Body of pancreas (tissue), 4 donors: ENCODE measurements around the gene ETV1. TPM values are rescaled to one million over a fixed set of nuclear protein-coding genes. Genes with fewer than 3 reads are reported as not detected.

ENCODE experiments used
- ATAC-seq: fragments of 150-250 bp; one replicate; pipeline ENCODE4 v1.9.1; 2016
- DNase-seq, 4 donors: peaks; one replicate each; pipeline ENCODE4 v3.0.0-alpha.2; 2019
- H3K27ac ChIP-seq, 4 donors: fragments of 200-600 bp; sonication (generic); 1 replicate in 3 of 4; 2 replicates in 1 of 4; pipeline versions ENCODE4 v1.5.1 to v1.6.1; 2016 to 2019; ENCODE audit warnings: mild to moderate bottlenecking in 1 of 4, mixed read lengths in 1 of 4, moderate library complexity in 1 of 4
- H3K27me3 ChIP-seq, 2 donors: fragments of 200-600 bp; sonication (generic); one replicate each; pipeline ENCODE4 v1.6.0; 2016; ENCODE audit warnings: mild to moderate bottlenecking in 1 of 2
- H3K36me3 ChIP-seq, 2 donors: fragments of 200-600 bp; sonication (generic); replicated peaks in 1 of 2; 2 replicates each; pipeline ENCODE4 v1.5.1; 2016; ENCODE audit warnings: low read depth in 2 of 2; ENCODE audit not compliant: insufficient read depth in 1 of 2
- H3K4me1 ChIP-seq: fragments of 200-600 bp; sonication (generic); one replicate; pipeline ENCODE4 v1.6.0; 2016
- H3K4me3 ChIP-seq, 2 donors: fragments of 200-600 bp; sonication (generic); 1 replicate in 1 of 2; 2 replicates in 1 of 2; pipeline ENCODE4 v1.5.1; 2016 to 2019
- H3K9me3 ChIP-seq, 3 donors: fragments of 200-600 bp; sonication (generic); 1 replicate in 2 of 3; 2 replicates in 1 of 3; pipeline ENCODE4 v1.5.1; 2016
- POLR2A ChIP-seq, 3 donors: fragments of 450-650 bp; IDR thresholded peaks; one replicate each; pipeline ENCODE4 v1.6.1; 2016; ENCODE audit warnings: antibody characterized with exemption in 3 of 3, mild to moderate bottlenecking in 2 of 3
- WGBS, 2 donors: methylation state at CpG; one replicate each; pipeline ENCODE4 v1.1.5; 2017; 5-methylcytosine and 5-hydroxymethylcytosine counted together
- intact Hi-C: fragments of 100-400 bp; cut with DNase I; formaldehyde crosslinking; loops from one replicate; pipeline ENCODE4 v1.15.1; 2023
- total RNA-seq, 2 donors: library from RNA; depleted of rRNA; stranded (reverse); fragments of >200 nt; gene quantifications; one replicate each; pipeline ENCODE4 v1.1.0, GENCODE V29; 2016
- TF ChIP-seq, protein P1 (sequence below), 7 experiments: fragments of 450-650 bp in 4 of 7; fragments of 200-600 bp in 3 of 7; sonication (generic) in 3 of 7; IDR thresholded peaks; one replicate each; pipeline ENCODE4 v1.5.1; 2016 to 2019; ENCODE audit warnings: antibody characterized with exemption in 7 of 7

The ETV1 gene
- total RNA-seq, 2 donors from 2014 or later, result 2.6 TPM

DNA sequence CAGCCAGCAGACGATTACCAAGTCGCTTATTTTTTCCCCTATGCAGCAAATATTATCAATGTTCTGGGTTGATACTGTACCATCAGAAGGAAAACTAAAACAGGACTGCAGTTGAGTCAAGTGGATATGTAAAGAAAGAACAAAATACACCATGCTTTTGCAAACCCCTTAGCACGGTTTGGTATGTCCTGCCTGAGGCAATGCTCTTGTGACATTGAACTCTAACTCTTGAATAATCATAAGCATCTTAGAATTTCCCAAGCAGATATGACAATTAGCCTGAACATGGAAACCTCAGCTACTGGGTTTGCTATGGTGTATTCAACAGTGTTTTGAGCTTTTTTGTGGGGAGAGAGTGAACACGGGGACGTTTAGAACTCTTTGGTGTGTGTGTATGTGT, 107.4 kb downstream of the ETV1 start:
- DNase-seq, result no peak
- H3K27ac ChIP-seq, result no peak overlapping the region
- ATAC-seq, result no peak
- no peaks in the 10 kb centered on the region for H3K27me3 ChIP-seq
- TF ChIP-seq, protein P1, sequence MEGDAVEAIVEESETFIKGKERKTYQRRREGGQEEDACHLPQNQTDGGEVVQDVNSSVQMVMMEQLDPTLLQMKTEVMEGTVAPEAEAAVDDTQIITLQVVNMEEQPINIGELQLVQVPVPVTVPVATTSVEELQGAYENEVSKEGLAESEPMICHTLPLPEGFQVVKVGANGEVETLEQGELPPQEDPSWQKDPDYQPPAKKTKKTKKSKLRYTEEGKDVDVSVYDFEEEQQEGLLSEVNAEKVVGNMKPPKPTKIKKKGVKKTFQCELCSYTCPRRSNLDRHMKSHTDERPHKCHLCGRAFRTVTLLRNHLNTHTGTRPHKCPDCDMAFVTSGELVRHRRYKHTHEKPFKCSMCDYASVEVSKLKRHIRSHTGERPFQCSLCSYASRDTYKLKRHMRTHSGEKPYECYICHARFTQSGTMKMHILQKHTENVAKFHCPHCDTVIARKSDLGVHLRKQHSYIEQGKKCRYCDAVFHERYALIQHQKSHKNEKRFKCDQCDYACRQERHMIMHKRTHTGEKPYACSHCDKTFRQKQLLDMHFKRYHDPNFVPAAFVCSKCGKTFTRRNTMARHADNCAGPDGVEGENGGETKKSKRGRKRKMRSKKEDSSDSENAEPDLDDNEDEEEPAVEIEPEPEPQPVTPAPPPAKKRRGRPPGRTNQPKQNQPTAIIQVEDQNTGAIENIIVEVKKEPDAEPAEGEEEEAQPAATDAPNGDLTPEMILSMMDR (IDR thresholded peaks at IDR 0.05), result no peak
- no peak for TF ChIP-seq POLR2A (IDR thresholded peaks at IDR 0.05)
- H3K36me3 ChIP-seq, result no peaks in the 10 kb centered on the region
- no peak overlapping the region for H3K4me3 ChIP-seq
- intact Hi-C loops, result no loop called here
- 56 to 64% methylated on average over 5 of the region's 5 CpGs for WGBS, 2 donors
- H3K4me1 ChIP-seq, result no peaks in the 10 kb centered on the region
- no peaks in the 10 kb centered on the region for H3K9me3 ChIP-seq

DNA sequence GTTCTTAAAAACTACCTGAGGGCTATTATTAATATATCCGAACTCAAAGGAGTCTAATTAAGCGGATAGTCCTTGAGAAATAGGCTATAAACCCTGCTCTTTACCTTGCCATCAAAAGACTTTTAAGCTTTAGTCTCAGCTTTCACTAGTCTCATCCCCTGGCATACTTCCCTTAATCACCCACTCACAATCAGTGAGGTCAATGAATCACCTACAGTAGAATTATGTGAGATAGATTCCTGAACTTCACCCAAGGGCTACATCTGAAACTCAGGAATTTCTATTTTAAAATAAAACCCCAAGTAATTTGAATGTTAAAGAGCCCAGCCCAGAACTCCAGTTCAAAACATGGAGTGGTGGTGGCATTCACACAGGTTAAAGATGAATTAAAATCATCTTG, 108.7 kb downstream of the ETV1 start:
- Histone ChIP-seq H3K9me3 (no peaks in the 10 kb centered on the region), H3K27ac (no peak overlapping the region), H3K4me1 (no peaks in the 10 kb centered on the region), H3K36me3 (no peaks in the 10 kb centered on the region), H3K4me3 (no peak overlapping the region), H3K27me3 (no peaks in the 10 kb centered on the region)
- ATAC-seq (no peak), DNase-seq (no peak)
- 60 to 69% methylated on average over 2 of the region's 2 CpGs for WGBS, 2 donors
- no peak for TF ChIP-seq POLR2A (IDR thresholded peaks at IDR 0.05)
- TF ChIP-seq, protein P1 (IDR thresholded peaks at IDR 0.05), result no peak
- intact Hi-C loops, result no loop called here

DNA sequence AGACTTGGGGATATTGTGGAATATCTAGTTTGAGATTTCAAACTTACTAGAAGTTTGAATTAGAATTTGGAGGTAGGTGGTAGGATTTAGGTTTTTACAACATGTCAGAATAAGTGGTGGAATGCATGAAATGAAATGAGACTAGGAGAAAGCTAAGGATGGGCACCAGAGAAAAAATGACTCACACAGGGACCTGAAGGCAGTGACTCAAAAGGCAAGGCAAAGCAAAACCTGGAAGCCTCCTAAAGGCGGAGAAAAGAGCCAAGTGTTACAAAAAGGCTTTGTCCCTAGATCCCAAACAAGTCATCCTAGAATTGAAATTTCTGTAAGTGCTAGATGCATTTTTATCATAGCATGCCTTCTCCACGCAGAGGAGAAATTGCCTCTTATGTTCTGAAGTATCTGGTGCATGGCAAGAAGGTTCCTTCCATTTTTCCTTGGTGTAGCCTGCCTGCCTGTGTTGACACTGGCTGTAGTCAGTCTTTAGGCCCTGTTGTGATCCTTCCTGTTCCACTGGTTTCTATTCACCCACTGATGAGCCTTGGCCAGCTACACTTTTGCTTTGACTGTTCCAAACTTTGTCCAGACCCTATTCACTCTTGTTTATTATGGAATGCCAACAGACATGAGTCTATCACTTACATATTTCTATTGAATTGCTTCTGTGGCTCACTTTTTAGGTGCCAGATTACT, 109.3 kb downstream of the ETV1 start:
- Histone ChIP-seq H3K4me1 (no peaks in the 10 kb centered on the region), H3K4me3 (no peak overlapping the region), H3K27me3 (no peaks in the 10 kb centered on the region), H3K36me3 (no peaks in the 10 kb centered on the region), H3K9me3 (no peaks in the 10 kb centered on the region), H3K27ac (no peak overlapping the region)
- intact Hi-C loops, result no loop called here
- 48 to 70% methylated on average over 2 of the region's 2 CpGs for WGBS, 2 donors
- TF ChIP-seq, protein P1 (IDR thresholded peaks at IDR 0.05), result no peak
- no peak for TF ChIP-seq POLR2A (IDR thresholded peaks at IDR 0.05)
- DNase-seq, result no peak
- ATAC-seq, result no peak

DNA sequence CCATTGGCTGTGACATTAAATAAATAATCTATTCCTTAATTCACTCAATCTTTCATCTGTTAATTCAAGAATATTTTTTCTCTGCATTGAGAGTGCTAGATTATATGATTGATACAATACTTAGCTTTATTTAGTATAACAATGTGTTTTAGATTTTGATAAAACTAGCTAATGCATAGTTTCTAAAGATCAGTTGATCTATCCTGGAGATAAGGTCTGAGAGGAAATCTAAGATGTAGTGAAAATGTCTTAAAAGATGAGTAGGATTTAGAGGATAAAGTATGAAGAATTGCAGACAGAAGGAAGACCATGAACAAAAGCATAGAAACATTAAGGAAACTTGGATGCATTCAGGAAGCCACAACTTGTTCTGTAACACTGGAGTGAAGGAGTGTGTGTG, 110.3 kb downstream of the ETV1 start:
- Histone ChIP-seq H3K27ac (no peak overlapping the region), H3K36me3 (no peaks in the 10 kb centered on the region), H3K4me3 (no peak overlapping the region), H3K4me1 (no peaks in the 10 kb centered on the region), H3K9me3 (no peaks in the 10 kb centered on the region), H3K27me3 (no peaks in the 10 kb centered on the region)
- ATAC-seq (no peak), DNase-seq (no peak)
- TF ChIP-seq, protein P1 (IDR thresholded peaks at IDR 0.05), result no peak
- no peak for TF ChIP-seq POLR2A (IDR thresholded peaks at IDR 0.05)
- intact Hi-C loops, result no loop called here

DNA sequence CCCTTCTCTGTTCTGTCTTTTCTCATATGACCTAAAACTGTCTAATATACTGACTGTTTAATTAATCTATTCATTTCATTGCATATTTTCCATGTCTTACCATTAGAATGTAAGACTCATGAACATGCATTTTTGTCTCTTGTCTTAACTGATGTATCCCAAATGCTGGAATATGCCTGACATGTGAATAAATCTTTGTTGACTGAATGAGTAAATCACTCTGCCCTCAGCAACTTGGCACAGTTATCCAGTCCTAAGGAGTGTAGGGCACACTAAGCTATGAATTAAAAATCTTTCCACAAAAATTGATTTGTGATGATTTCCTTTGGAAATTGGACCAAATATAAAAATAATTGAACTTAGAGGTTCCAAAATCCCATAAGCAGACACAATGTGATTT, 111.3 kb downstream of the ETV1 start:
- intact Hi-C loops, result no loop called here
- no peaks in the 10 kb centered on the region for H3K36me3 ChIP-seq
- no peaks in the 10 kb centered on the region for H3K27me3 ChIP-seq
- no peak for TF ChIP-seq POLR2A (IDR thresholded peaks at IDR 0.05)
- TF ChIP-seq, protein P1 (IDR thresholded peaks at IDR 0.05), result no peak
- no peak overlapping the region for H3K27ac ChIP-seq
- H3K4me1 ChIP-seq, result no peaks in the 10 kb centered on the region
- no peak overlapping the region for H3K4me3 ChIP-seq
- DNase-seq (no peak), ATAC-seq (no peak)
- no peaks in the 10 kb centered on the region for H3K9me3 ChIP-seq
